HEK293 (cell line): ENCODE results near the gene SNX19.

ENCODE experiments used
- CTCF ChIA-PET: fragments of 350-600 bp; formaldehyde crosslinking; extraction: SDS; loops from one replicate; lab custom pipeline; 2021; ENCODE audit warnings: antibody characterized with exemption; lab: Yijun Ruan, JAX
- POLR2A ChIA-PET: fragments of 300-600 bp; formaldehyde crosslinking; extraction: SDS; loops from one replicate; lab custom pipeline; 2020; ENCODE audit warnings: antibody characterized with exemption, inconsistent platforms; lab: Yijun Ruan, JAX
- H3K27ac ChIP-seq: fragments of 200-500 bp; sonication (Bioruptor generic); 2 replicates; pipeline ENCODE4 v1.5.1; 2014; ENCODE audit warnings: low read depth, low read length, control low read depth, inconsistent platforms; ENCODE audit errors: extremely low read depth
- H3K36me3 ChIP-seq, 2 experiments: fragments of 200-500 bp in 1 of 2; sonication (Bioruptor generic) in 1 of 2; 1 replicate in 1 of 2; 2 replicates in 1 of 2; pipeline ENCODE4 v1.5.1; 2014 to 2017; ENCODE audit warnings: inconsistent platforms in 2 of 2, low read length in 2 of 2; ENCODE audit not compliant: control insufficient read depth in 2 of 2, insufficient read depth in 1 of 2
- H3K4me1 ChIP-seq: fragments of 200-500 bp; sonication (Bioruptor generic); 2 replicates; pipeline ENCODE4 v1.5.1; 2014; ENCODE audit warnings: mild to moderate bottlenecking, low read length, inconsistent platforms; ENCODE audit not compliant: control insufficient read depth, insufficient read depth
- H3K4me3 ChIP-seq: 2 replicates; pipeline ENCODE4 v1.5.1; 2011; ENCODE audit warnings: low read depth, mild to moderate bottlenecking, control low read depth, low read length, moderate library complexity
- H3K9me3 ChIP-seq: fragments of 200-500 bp; sonication (Bioruptor generic); 2 replicates; pipeline ENCODE4 v1.5.1; 2014; ENCODE audit warnings: low read depth, low read length, inconsistent platforms; ENCODE audit not compliant: control insufficient read depth, insufficient read depth
- EGR2 ChIP-seq: fragments of 450-650 bp; formaldehyde crosslinking; IDR thresholded peaks from 2 replicates; pipeline ENCODE4 v1.5.1; 2016; ENCODE audit warnings: low read depth, missing biosample characterization, missing genetic modification characterization
- GLIS2 ChIP-seq: fragments of 450-650 bp; formaldehyde crosslinking; IDR thresholded peaks from 2 replicates; pipeline ENCODE4 v1.5.1; 2016; ENCODE audit warnings: missing biosample characterization, missing genetic modification characterization
- INSM2 ChIP-seq: fragments of 450-650 bp; formaldehyde crosslinking; IDR thresholded peaks from 2 replicates; pipeline ENCODE4 v1.5.1; 2016; ENCODE audit warnings: missing biosample characterization, missing genetic modification characterization
- SALL2 ChIP-seq: fragments of 450-650 bp; formaldehyde crosslinking; IDR thresholded peaks from 2 replicates; pipeline ENCODE4 v1.5.0; 2017; ENCODE audit warnings: missing biosample characterization, mild to moderate bottlenecking, missing genetic modification characterization, borderline replicate concordance
- YY1 ChIP-seq: fragments of 450-650 bp; formaldehyde crosslinking; IDR thresholded peaks from 2 replicates; pipeline ENCODE4 v1.5.1; 2018; ENCODE audit warnings: missing biosample characterization, missing genetic modification characterization
- ZBTB7A ChIP-seq: fragments of 450-650 bp; formaldehyde crosslinking; IDR thresholded peaks from 2 replicates; pipeline ENCODE4 v1.5.1; 2016; ENCODE audit warnings: low read depth, missing biosample characterization, missing genetic modification characterization
- ZFHX2 ChIP-seq: fragments of 450-650 bp; formaldehyde crosslinking; conservative IDR thresholded peaks from 2 replicates; pipeline ENCODE4 v1.5.1; 2016; ENCODE audit warnings: missing biosample characterization, missing genetic modification characterization
- ZNF184 ChIP-seq: fragments of 450-650 bp; IDR thresholded peaks from 2 replicates; pipeline ENCODE4 v1.5.1; 2018; ENCODE audit warnings: missing biosample characterization, mild to moderate bottlenecking, missing genetic modification characterization
- ZNF311 ChIP-seq: fragments of 450-650 bp; formaldehyde crosslinking; IDR thresholded peaks from 2 replicates; pipeline ENCODE4 v1.5.1; 2017; ENCODE audit warnings: missing biosample characterization, missing genetic modification characterization, borderline replicate concordance
- ZNF394 ChIP-seq: fragments of 450-650 bp; formaldehyde crosslinking; IDR thresholded peaks from 2 replicates; pipeline ENCODE4 v1.5.1; 2016; ENCODE audit warnings: missing biosample characterization, missing genetic modification characterization, mild to moderate bottlenecking, moderate library complexity, borderline replicate concordance
- ZNF48 ChIP-seq: fragments of 450-650 bp; formaldehyde crosslinking; IDR thresholded peaks from 2 replicates; pipeline ENCODE4 v1.5.1; 2016; ENCODE audit warnings: missing biosample characterization, missing genetic modification characterization
- ZNF510 ChIP-seq: fragments of 450-650 bp; formaldehyde crosslinking; IDR thresholded peaks from 2 replicates; pipeline ENCODE4 v1.5.1; 2018; ENCODE audit warnings: mild to moderate bottlenecking, missing genetic modification characterization, missing biosample characterization; ENCODE audit not compliant: insufficient replicate concordance
- ZNF707 ChIP-seq: fragments of 450-650 bp; formaldehyde crosslinking; IDR thresholded peaks from 2 replicates; pipeline ENCODE4 v1.5.1; 2016; ENCODE audit warnings: missing biosample characterization, missing genetic modification characterization
- ZNF785 ChIP-seq: fragments of 450-650 bp; formaldehyde crosslinking; IDR thresholded peaks from 2 replicates; pipeline ENCODE4 v1.5.1; 2016; ENCODE audit warnings: missing biosample characterization, missing genetic modification characterization
- ZNF830 ChIP-seq: fragments of 450-650 bp; IDR thresholded peaks from 2 replicates; pipeline ENCODE4 v1.5.0; 2018; ENCODE audit warnings: missing biosample characterization, missing genetic modification characterization, low read depth, mild to moderate bottlenecking, moderate library complexity
- ZSCAN30 ChIP-seq: fragments of 450-650 bp; IDR thresholded peaks from 2 replicates; pipeline ENCODE4 v1.5.1; 2018; ENCODE audit warnings: missing biosample characterization, mild to moderate bottlenecking, missing genetic modification characterization, moderate library complexity
- ZSCAN4 ChIP-seq: fragments of 450-650 bp; formaldehyde crosslinking; IDR thresholded peaks from 2 replicates; pipeline ENCODE4 v1.5.1; 2017; ENCODE audit warnings: missing biosample characterization, missing genetic modification characterization
- TF ChIP-seq, protein P1 (sequence below): fragments of 450-650 bp; formaldehyde crosslinking; IDR thresholded peaks from 2 replicates; pipeline ENCODE4 v1.5.1; 2016; ENCODE audit warnings: missing biosample characterization, missing genetic modification characterization

Gene SNX19

GRCh38 chr11:130945896-130946295, 29.6 kb upstream of the SNX19 start:
- no peak overlapping the region for H3K27ac ChIP-seq
- TF ChIP-seq ZNF48 (tag by site-specific recombination) (no peak), EGR2 (tag by site-specific recombination) (peak; percentile 73), ZFHX2 (tag by site-specific recombination) (peak; percentile 72)
- CTCF ChIA-PET = no interaction called here
- H3K36me3 ChIP-seq = no peaks in the 10 kb centered on the region
- no peaks in the 10 kb centered on the region for H3K9me3 ChIP-seq
- H3K4me1 ChIP-seq = no peaks in the 10 kb centered on the region
- POLR2A ChIA-PET = no interaction called here
- no peak overlapping the region for H3K4me3 ChIP-seq

DNA sequence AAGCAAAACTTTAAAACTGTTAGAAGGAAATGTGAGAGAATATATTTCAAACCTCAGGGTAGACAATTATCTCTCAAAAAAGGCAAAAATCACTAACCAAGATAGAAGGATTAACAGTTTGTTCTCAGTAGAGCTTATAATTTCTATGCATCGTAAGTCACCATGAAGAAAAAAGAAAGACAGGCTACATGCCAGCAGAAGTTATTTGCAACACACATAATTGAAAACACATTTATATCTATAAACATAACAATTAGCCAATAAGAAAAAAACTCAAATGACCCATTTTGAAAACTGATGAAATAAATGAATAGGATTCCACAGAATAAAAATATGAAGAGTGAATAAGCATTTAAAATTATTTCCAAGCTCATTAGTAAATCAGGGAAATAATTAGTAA, 24.4 kb upstream of the SNX19 start:
- H3K4me3 ChIP-seq = no peak overlapping the region
- TF ChIP-seq INSM2 (tag by site-specific recombination) = no peak
- no peaks in the 10 kb centered on the region for H3K36me3 ChIP-seq
- H3K27ac ChIP-seq = no peak overlapping the region
- POLR2A ChIA-PET = no interaction called here
- no peaks in the 10 kb centered on the region for H3K9me3 ChIP-seq
- no peaks in the 10 kb centered on the region for H3K4me1 ChIP-seq
- CTCF ChIA-PET = no interaction called here

DNA sequence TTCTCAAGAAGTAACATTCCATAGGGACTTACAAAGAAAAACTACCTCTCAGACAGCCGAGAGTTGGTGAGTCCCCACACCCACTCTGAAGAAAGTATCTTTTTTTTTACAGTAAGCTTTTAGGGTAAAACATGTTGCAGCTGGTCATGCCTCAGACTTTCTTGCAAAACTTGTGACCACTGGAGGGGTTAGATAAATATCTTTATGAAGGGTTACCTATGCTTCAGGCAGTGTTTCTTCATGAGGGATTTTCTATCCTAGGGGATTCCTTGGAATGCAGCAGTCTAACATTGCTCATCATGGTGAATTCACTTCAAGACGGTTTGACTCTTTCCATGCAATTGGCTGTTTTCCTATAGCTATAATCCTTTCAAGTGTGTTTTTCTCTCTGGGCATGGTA, 20.8 kb upstream of the SNX19 start:
- no peak for TF ChIP-seq ZNF785 (tag by site-specific recombination)
- no peak for TF ChIP-seq ZNF184
- TF ChIP-seq GLIS2 (tag by site-specific recombination) = no peak
- no peak for TF ChIP-seq ZNF311 (tag by site-specific recombination)
- no peak for TF ChIP-seq ZSCAN4 (tag by site-specific recombination)
- TF ChIP-seq SALL2 (tag by site-specific recombination) = no peak
- TF ChIP-seq ZNF830 = no peak
- TF ChIP-seq EGR2 (tag by site-specific recombination) = no peak
- TF ChIP-seq, protein P1, sequence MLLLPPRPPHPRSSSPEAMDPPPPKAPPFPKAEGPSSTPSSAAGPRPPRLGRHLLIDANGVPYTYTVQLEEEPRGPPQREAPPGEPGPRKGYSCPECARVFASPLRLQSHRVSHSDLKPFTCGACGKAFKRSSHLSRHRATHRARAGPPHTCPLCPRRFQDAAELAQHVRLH (tag by site-specific recombination) = no peak
- TF ChIP-seq YY1 (tag by site-specific recombination) = no peak
- TF ChIP-seq ZNF510 (tag by site-specific recombination) = no peak
- TF ChIP-seq ZNF394 (tag by site-specific recombination) = no peak
- no peak for TF ChIP-seq ZNF707 (tag by site-specific recombination)
- TF ChIP-seq ZBTB7A (tag by site-specific recombination) = no peak
- no peak for TF ChIP-seq ZSCAN30 (tag by site-specific recombination)
- POLR2A ChIA-PET = no interaction called here
- Histone ChIP-seq H3K4me3 (no peak overlapping the region), H3K9me3 (no peaks in the 10 kb centered on the region), H3K27ac (no peak overlapping the region), H3K36me3 (no peaks in the 10 kb centered on the region), H3K4me1 (no peaks in the 10 kb centered on the region)
- CTCF ChIA-PET = interaction anchor here (0.8 to 1.0 kb wide), 2 partner anchors 13 to 969 kb away, joined by 3 to 6 read pairs; no protein-coding TSS in a partner anchor
